NCI-H460 (cell line): ENCODE results near the gene NRXN2. TPM values are rescaled to one million over a fixed set of nuclear protein-coding genes. Genes with fewer than 3 reads are reported as not detected.

Experiments used
- DNase-seq: peaks from one replicate; pipeline ENCODE4 v3.0.0-alpha.2; 2016; ENCODE audit warnings: low read depth; ENCODE audit errors: extremely low read depth
- total RNA-seq: library from RNA; depleted of rRNA; stranded (reverse); fragments of >200 nt; shearing (Covaris generic); gene quantifications from 2 replicates; pipeline ENCODE4 v1.2.3, GENCODE V29; 2014

The NRXN2 gene
- total RNA-seq, 1 experiment from 2014 or later = 0.05 TPM

- DNase-seq = no peak
Measured at GRCh38 chr11:64745521-64746328, 22.7 kb upstream of the NRXN2 start.

GRCh38 chr11:64745189-64745520, 22.2 kb upstream of the NRXN2 start:
- no peak for DNase-seq

GRCh38 chr11:64744544-64745188, 21.7 kb upstream of the NRXN2 start:
- DNase-seq = no peak

GRCh38 chr11:64743591-64744543, 20.9 kb upstream of the NRXN2 start, which contains the start of gene RASGRP2:
TSS of gene RASGRP2 (minus strand) at chr11:64744142. CDS start at chr11:64742866, 1,276 bp downstream.
- DNase-seq = peak; percentile 24

- DNase-seq = peak; percentile 27
Measured at GRCh38 chr11:64742889-64743590, 20.0 kb upstream of the NRXN2 start.

- no peak for DNase-seq
Measured at GRCh38 chr11:64742087-64742888, 19.3 kb upstream of the NRXN2 start.

- no peak for DNase-seq
Measured at GRCh38 chr11:64741375-64742086, 18.5 kb upstream of the NRXN2 start.

GRCh38 chr11:64739871-64740270, 16.9 kb upstream of the NRXN2 start:
- no peak for DNase-seq

- no peak for DNase-seq
Measured at GRCh38 chr11:64736654-64737053, 13.7 kb upstream of the NRXN2 start.

GRCh38 chr11:64735725-64736259, 12.8 kb upstream of the NRXN2 start:
- DNase-seq = no peak

- no peak for DNase-seq
Measured at GRCh38 chr11:64734811-64735724, 12.1 kb upstream of the NRXN2 start.

GRCh38 chr11:64731601-64732000, 8.6 kb upstream of the NRXN2 start:
- no peak for DNase-seq

GRCh38 chr11:64729851-64730382, 6.9 kb upstream of the NRXN2 start:
- no peak for DNase-seq

- no peak for DNase-seq
Measured at GRCh38 chr11:64728757-64729365, 5.9 kb upstream of the NRXN2 start.

GRCh38 chr11:64726867-64727530, 4.0 kb upstream of the NRXN2 start:
- DNase-seq = no peak

- no peak for DNase-seq
Measured at GRCh38 chr11:64726211-64726641, 3.2 kb upstream of the NRXN2 start.
